HEK293 (cell line): Measurements from ENCODE around the gene PVALEF.

Source experiments
- CTCF ChIA-PET: fragments of 350-600 bp; formaldehyde crosslinking; extraction: SDS; loops from one replicate; lab custom pipeline; 2021; ENCODE audit warnings: antibody characterized with exemption; lab: Yijun Ruan, JAX
- POLR2A ChIA-PET: fragments of 300-600 bp; formaldehyde crosslinking; extraction: SDS; loops from one replicate; lab custom pipeline; 2020; ENCODE audit warnings: antibody characterized with exemption, inconsistent platforms; lab: Yijun Ruan, JAX
- H3K27ac ChIP-seq: fragments of 200-500 bp; sonication (Bioruptor generic); 2 replicates; pipeline ENCODE4 v1.5.1; 2014; ENCODE audit warnings: low read depth, low read length, control low read depth, inconsistent platforms; ENCODE audit errors: extremely low read depth
- H3K36me3 ChIP-seq, 2 experiments: fragments of 200-500 bp in 1 of 2; sonication (Bioruptor generic) in 1 of 2; 1 replicate in 1 of 2; 2 replicates in 1 of 2; pipeline ENCODE4 v1.5.1; 2014 to 2017; ENCODE audit warnings: inconsistent platforms in 2 of 2, low read length in 2 of 2; ENCODE audit not compliant: control insufficient read depth in 2 of 2, insufficient read depth in 1 of 2
- H3K4me1 ChIP-seq: fragments of 200-500 bp; sonication (Bioruptor generic); 2 replicates; pipeline ENCODE4 v1.5.1; 2014; ENCODE audit warnings: mild to moderate bottlenecking, low read length, inconsistent platforms; ENCODE audit not compliant: control insufficient read depth, insufficient read depth
- H3K4me3 ChIP-seq: 2 replicates; pipeline ENCODE4 v1.5.1; 2011; ENCODE audit warnings: low read depth, mild to moderate bottlenecking, control low read depth, low read length, moderate library complexity
- H3K9me3 ChIP-seq: fragments of 200-500 bp; sonication (Bioruptor generic); 2 replicates; pipeline ENCODE4 v1.5.1; 2014; ENCODE audit warnings: low read depth, low read length, inconsistent platforms; ENCODE audit not compliant: control insufficient read depth, insufficient read depth
- GLIS1 ChIP-seq: fragments of 450-650 bp; formaldehyde crosslinking; IDR thresholded peaks from 2 replicates; pipeline ENCODE4 v1.5.1; 2016; ENCODE audit warnings: missing biosample characterization, missing genetic modification characterization
- KLF10 ChIP-seq: fragments of 450-650 bp; IDR thresholded peaks from 2 replicates; pipeline ENCODE4 v1.5.1; 2018; ENCODE audit warnings: missing biosample characterization, mild to moderate bottlenecking, missing genetic modification characterization
- SCRT1 ChIP-seq: fragments of 450-650 bp; formaldehyde crosslinking; IDR thresholded peaks from 2 replicates; pipeline ENCODE4 v1.5.1; 2016; ENCODE audit warnings: missing biosample characterization, missing genetic modification characterization, borderline replicate concordance
- SCRT2 ChIP-seq: fragments of 450-650 bp; formaldehyde crosslinking; IDR thresholded peaks from 2 replicates; pipeline ENCODE4 v1.5.1; 2016; ENCODE audit warnings: missing biosample characterization, missing genetic modification characterization
- SETDB1 ChIP-seq: IDR thresholded peaks from one replicate; pipeline ENCODE4 v1.6.1; 2017; ENCODE audit warnings: mild to moderate bottlenecking, low read length, moderate library complexity, mixed read lengths; ENCODE audit not compliant: insufficient read length
- ZBTB48 ChIP-seq: fragments of 450-650 bp; formaldehyde crosslinking; IDR thresholded peaks from 2 replicates; pipeline ENCODE4 v1.5.1; 2016; ENCODE audit warnings: missing biosample characterization, missing genetic modification characterization
- ZEB2 ChIP-seq: fragments of 450-650 bp; formaldehyde crosslinking; IDR thresholded peaks from 2 replicates; pipeline ENCODE4 v1.5.1; 2016; ENCODE audit warnings: missing biosample characterization, missing genetic modification characterization
- ZNF132 ChIP-seq: fragments of 450-650 bp; formaldehyde crosslinking; IDR thresholded peaks from 2 replicates; pipeline ENCODE4 v1.5.1; 2017; ENCODE audit warnings: missing biosample characterization, missing genetic modification characterization, borderline replicate concordance
- ZNF223 ChIP-seq: fragments of 450-650 bp; formaldehyde crosslinking; IDR thresholded peaks from 2 replicates; pipeline ENCODE4 v1.5.1; 2016; ENCODE audit warnings: missing biosample characterization, missing genetic modification characterization
- ZNF248 ChIP-seq: fragments of 450-650 bp; formaldehyde crosslinking; IDR thresholded peaks from 2 replicates; pipeline ENCODE4 v1.5.1; 2017; ENCODE audit warnings: missing biosample characterization, missing genetic modification characterization
- ZNF350 ChIP-seq: fragments of 450-650 bp; formaldehyde crosslinking; IDR thresholded peaks from 2 replicates; pipeline ENCODE4 v1.5.0; 2017; ENCODE audit warnings: missing biosample characterization, mild to moderate bottlenecking, missing genetic modification characterization
- ZNF530 ChIP-seq: fragments of 450-650 bp; formaldehyde crosslinking; IDR thresholded peaks from 2 replicates; pipeline ENCODE4 v1.5.1; 2016; ENCODE audit warnings: low read depth, missing biosample characterization, missing genetic modification characterization
- ZNF544 ChIP-seq: fragments of 450-650 bp; formaldehyde crosslinking; IDR thresholded peaks from 2 replicates; pipeline ENCODE4 v1.5.0; 2017; ENCODE audit warnings: missing biosample characterization, missing genetic modification characterization
- ZNF548 ChIP-seq: fragments of 450-650 bp; formaldehyde crosslinking; IDR thresholded peaks from 2 replicates; pipeline ENCODE4 v1.5.1; 2016; ENCODE audit warnings: missing biosample characterization, missing genetic modification characterization
- ZNF549 ChIP-seq: fragments of 450-650 bp; IDR thresholded peaks from 2 replicates; pipeline ENCODE4 v1.5.1; 2018; ENCODE audit warnings: missing biosample characterization, missing genetic modification characterization, mild to moderate bottlenecking, inconsistent platforms, moderate library complexity
- ZNF558 ChIP-seq: fragments of 450-650 bp; formaldehyde crosslinking; IDR thresholded peaks from 2 replicates; pipeline ENCODE4 v1.5.1; 2016; ENCODE audit warnings: missing biosample characterization, missing genetic modification characterization
- ZNF600 ChIP-seq: fragments of 450-650 bp; formaldehyde crosslinking; IDR thresholded peaks from 2 replicates; pipeline ENCODE4 v1.5.1; 2016; ENCODE audit warnings: missing biosample characterization, missing genetic modification characterization
- ZNF791 ChIP-seq: fragments of 450-650 bp; formaldehyde crosslinking; IDR thresholded peaks from 2 replicates; pipeline ENCODE4 v1.5.1; 2016; ENCODE audit warnings: missing biosample characterization, missing genetic modification characterization
- TF ChIP-seq, protein P1 (sequence below): fragments of 450-650 bp; formaldehyde crosslinking; IDR thresholded peaks from 2 replicates; pipeline ENCODE4 v1.5.1; 2016; ENCODE audit warnings: missing biosample characterization, missing genetic modification characterization
- TF ChIP-seq, protein P2 (sequence below): IDR thresholded peaks from 2 replicates; pipeline ENCODE4 v1.6.1; 2011; ENCODE audit warnings: mild to moderate bottlenecking, low read depth, low read length, borderline replicate concordance

PVALEF gene

DNA sequence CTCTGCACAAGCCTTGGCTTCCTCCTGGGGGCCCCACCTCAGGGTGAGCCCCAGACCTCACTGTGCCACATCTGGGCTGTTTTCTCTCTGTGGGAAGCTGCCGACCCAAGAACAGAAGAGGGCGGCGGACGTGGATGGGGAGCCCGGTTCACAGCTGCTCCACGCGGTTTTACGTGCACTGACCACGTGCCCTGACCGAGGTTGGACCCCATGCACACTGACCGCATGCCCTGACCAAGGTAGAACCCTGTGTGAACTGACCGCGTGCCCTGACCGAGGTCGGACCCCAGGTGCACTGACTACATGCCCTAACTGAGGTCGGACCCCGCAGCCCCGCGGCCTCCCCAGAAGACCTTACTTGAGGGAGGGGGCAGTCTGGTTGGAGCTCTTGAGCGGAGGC is 37.8 kb downstream of the PVALEF start:
- Histone ChIP-seq H3K36me3 (peaks cover 17 to 69% of the 10 kb centered on the region in 2 experiments; a peak in 2 of 3 replicates), H3K4me3 (no peak overlapping the region), H3K27ac (no peak overlapping the region), H3K4me1 (no peaks in the 10 kb centered on the region), H3K9me3 (no peaks in the 10 kb centered on the region)
- TF ChIP-seq, protein P1, sequence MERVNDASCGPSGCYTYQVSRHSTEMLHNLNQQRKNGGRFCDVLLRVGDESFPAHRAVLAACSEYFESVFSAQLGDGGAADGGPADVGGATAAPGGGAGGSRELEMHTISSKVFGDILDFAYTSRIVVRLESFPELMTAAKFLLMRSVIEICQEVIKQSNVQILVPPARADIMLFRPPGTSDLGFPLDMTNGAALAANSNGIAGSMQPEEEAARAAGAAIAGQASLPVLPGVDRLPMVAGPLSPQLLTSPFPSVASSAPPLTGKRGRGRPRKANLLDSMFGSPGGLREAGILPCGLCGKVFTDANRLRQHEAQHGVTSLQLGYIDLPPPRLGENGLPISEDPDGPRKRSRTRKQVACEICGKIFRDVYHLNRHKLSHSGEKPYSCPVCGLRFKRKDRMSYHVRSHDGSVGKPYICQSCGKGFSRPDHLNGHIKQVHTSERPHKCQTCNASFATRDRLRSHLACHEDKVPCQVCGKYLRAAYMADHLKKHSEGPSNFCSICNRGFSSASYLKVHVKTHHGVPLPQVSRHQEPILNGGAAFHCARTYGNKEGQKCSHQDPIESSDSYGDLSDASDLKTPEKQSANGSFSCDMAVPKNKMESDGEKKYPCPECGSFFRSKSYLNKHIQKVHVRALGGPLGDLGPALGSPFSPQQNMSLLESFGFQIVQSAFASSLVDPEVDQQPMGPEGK (tag by site-specific recombination): no peak
- TF ChIP-seq KLF10 (tag by site-specific recombination): no peak
- TF ChIP-seq ZNF132: no peak
- TF ChIP-seq, protein P2, sequence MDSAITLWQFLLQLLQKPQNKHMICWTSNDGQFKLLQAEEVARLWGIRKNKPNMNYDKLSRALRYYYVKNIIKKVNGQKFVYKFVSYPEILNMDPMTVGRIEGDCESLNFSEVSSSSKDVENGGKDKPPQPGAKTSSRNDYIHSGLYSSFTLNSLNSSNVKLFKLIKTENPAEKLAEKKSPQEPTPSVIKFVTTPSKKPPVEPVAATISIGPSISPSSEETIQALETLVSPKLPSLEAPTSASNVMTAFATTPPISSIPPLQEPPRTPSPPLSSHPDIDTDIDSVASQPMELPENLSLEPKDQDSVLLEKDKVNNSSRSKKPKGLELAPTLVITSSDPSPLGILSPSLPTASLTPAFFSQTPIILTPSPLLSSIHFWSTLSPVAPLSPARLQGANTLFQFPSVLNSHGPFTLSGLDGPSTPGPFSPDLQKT: no peak
- TF ChIP-seq ZNF350 (tag by site-specific recombination): no peak
- no peak for TF ChIP-seq ZNF248
- TF ChIP-seq ZNF558 (tag by site-specific recombination): no peak
- no peak for TF ChIP-seq SETDB1
- TF ChIP-seq ZNF549: no peak
- no peak for TF ChIP-seq ZNF544
- no peak for TF ChIP-seq ZNF548
- TF ChIP-seq ZNF530: no peak
- no peak for TF ChIP-seq SCRT1 (tag by site-specific recombination)
- TF ChIP-seq ZNF791 (tag by site-specific recombination): no peak
- TF ChIP-seq ZNF223: no peak
- CTCF ChIA-PET: no interaction called here
- POLR2A ChIA-PET: interaction anchor here (1.0 kb wide), 1 partner anchor 12 kb away, joined by 3 read pairs; no protein-coding TSS in a partner anchor

DNA sequence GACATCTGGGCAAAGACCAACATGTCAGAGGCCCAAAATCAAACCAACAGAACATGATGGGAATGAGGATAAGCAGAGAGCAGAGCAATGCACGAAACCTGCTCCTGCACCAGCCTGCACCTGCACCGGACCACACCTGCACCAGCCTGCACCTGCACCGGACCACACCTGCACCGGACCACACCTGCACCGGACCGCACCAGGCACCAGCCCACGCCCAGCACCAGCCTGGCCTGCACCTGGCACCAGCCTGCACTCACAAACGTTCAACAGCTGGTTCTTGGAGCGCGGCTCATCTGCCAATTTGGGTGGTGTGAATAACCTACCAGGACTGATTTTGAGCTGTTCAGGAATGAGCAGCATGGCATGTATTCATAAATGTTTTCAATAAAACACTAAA is 39.3 kb downstream of the PVALEF start:
- ChIA-PET POLR2A (no interaction called here), CTCF (interaction anchor here (1.1 kb wide), 1 partner anchor 25 kb away, joined by 3 read pairs; no protein-coding TSS in a partner anchor)
- TF ChIP-seq ZNF600 (tag by site-specific recombination) (peak; percentile 43), ZEB2 (tag by site-specific recombination) (0 out of 2 replicates have a peak, but pooled peaks have one; percentile 43), ZNF248 (no peak), SCRT2 (tag by site-specific recombination) (0 out of 2 replicates have a peak, but pooled peaks have one; percentile 12)
- Histone ChIP-seq H3K27ac (no peak overlapping the region), H3K4me1 (no peaks in the 10 kb centered on the region), H3K4me3 (no peak overlapping the region), H3K9me3 (no peaks in the 10 kb centered on the region), H3K36me3 (peaks cover 17 to 63% of the 10 kb centered on the region in 2 experiments; a peak in 2 of 3 replicates)

DNA sequence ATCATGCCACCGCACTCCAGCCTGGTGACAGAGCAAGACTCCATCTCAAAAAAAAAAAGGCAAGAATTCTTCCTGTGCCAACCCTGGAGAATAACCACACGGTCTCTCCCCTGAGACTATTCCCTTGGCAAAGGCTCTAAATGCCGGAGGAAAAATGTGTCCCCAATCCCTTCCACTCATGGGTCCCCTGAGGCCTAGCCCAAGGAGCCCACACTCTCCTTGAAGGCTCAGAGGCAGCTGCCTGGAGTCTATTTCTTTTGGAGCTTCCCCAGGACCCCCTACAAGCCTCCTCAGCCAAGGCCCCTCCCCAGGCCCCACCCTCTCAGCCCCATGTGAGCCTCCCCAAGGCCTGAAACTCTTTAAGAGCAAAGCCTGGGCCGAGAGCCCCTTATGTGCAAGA is 40.9 kb downstream of the PVALEF start:
- Histone ChIP-seq H3K36me3 (peaks cover 17 to 52% of the 10 kb centered on the region in 2 experiments; a peak in 2 of 3 replicates), H3K4me1 (no peaks in the 10 kb centered on the region), H3K9me3 (no peaks in the 10 kb centered on the region), H3K4me3 (no peak overlapping the region), H3K27ac (no peak overlapping the region)
- ChIA-PET POLR2A (interaction anchor here (0.5 to 1.0 kb wide), 2 partner anchors 17 to 201 kb away, joined by 3 to 5 read pairs; partner anchors contain the start of gene CEP131), CTCF (interaction anchor here (0.6 kb wide), 1 partner anchor 35 kb away, joined by 3 read pairs; no protein-coding TSS in a partner anchor)
- no peak for TF ChIP-seq ZBTB48 (tag by site-specific recombination)
- TF ChIP-seq GLIS1 (tag by site-specific recombination): peak; percentile 11; the same call in 1 of the 2 replicates
